Prostate gland (tissue), 2 donors: ENCODE measurements around the gene TMEM17.

ENCODE experiments used
- CTCF ChIP-seq, 4 experiments: fragments of 200-600 bp in 2 of 4; fragments of 450-650 bp in 2 of 4; sonication (generic) in 2 of 4; IDR thresholded peaks; 1 replicate in 3 of 4; 2 replicates in 1 of 4; pipeline ENCODE4 v1.5.1; 2016 to 2019; ENCODE audit warnings: antibody characterized with exemption in 4 of 4, mild to moderate bottlenecking in 2 of 4, moderate library complexity in 2 of 4
- POLR2A ChIP-seq: fragments of 450-650 bp; IDR thresholded peaks from one replicate; pipeline ENCODE4 v1.6.1; 2016; ENCODE audit warnings: antibody characterized with exemption, mild to moderate bottlenecking
- POLR2AphosphoS5 ChIP-seq: sonication (generic); formaldehyde crosslinking; IDR thresholded peaks from one replicate; pipeline ENCODE4 v1.6.1; 2017; ENCODE audit warnings: antibody characterized with exemption

- no peak for TF ChIP-seq POLR2A
- TF ChIP-seq CTCF (IDR thresholded peaks at IDR 0.05): no peak
- no peak for TF ChIP-seq POLR2AphosphoS5
These were observed 766 bp downstream of the TMEM17 start for GRCh38 chr2:62505109-62505749.
